ENCODE measurements around the gene BBS7. TPM values are rescaled to one million over a fixed set of nuclear protein-coding genes. Genes with fewer than 3 reads are reported as not detected.

BBS7 gene
- 12.2 to 15.0 TPM (median 14.3 TPM) in 5 replicates for total RNA-seq (2022; extraction: Qiagen RNA extraction)

GRCh38 chr4:121869841-121870822 lies at the start of gene BBS7:
BBS7 (minus strand) TSS chr4:121870474; CDS start chr4:121870313, 161 bp downstream.

GRCh38 chr4:121823505-121824170 lies 46.6 kb downstream of the BBS7 start, which contains the start of gene CCNA2:
CCNA2 (minus strand) TSS chr4:121823883; CDS start chr4:121823628, 255 bp downstream.

GRCh38 chr4:121800961-121801714 lies 69.1 kb downstream of the BBS7 start, which contains the start of gene EXOSC9:
EXOSC9 (plus strand) TSS chr4:121801323; CDS start chr4:121801425, 102 bp downstream.

Other genes with a start within 250 kb of the BBS7 start
- gene ANXA5, start 173.5 kb downstream of the BBS7 start, total RNA-seq (2022; extraction: Qiagen RNA extraction), result 489 to 626 TPM (median 509 TPM) in 5 replicates
- gene SMIM43, start 105.3 kb downstream of the BBS7 start, total RNA-seq (2022; extraction: Qiagen RNA extraction), result 0.11 to 0.29 TPM (median 0.23 TPM) in 5 replicates
- 23.8 to 31.8 TPM (median 25.3 TPM) in 5 replicates for gene EXOSC9, start 69.2 kb downstream of the BBS7 start, total RNA-seq (2022; extraction: Qiagen RNA extraction)
- 38.4 to 46.7 TPM (median 43.2 TPM) in 5 replicates for gene CCNA2, start 46.6 kb downstream of the BBS7 start, total RNA-seq (2022; extraction: Qiagen RNA extraction)
- gene TRPC3, start 81.6 kb upstream of the BBS7 start, total RNA-seq (2022; extraction: Qiagen RNA extraction), result 0.06 to 0.09 TPM (median 0.08 TPM) in 5 replicates